OCI-LY3 (cell line): ENCODE results near the gene VIL1.

Source experiments
- EZH2phosphoT487 ChIP-seq: fragments of 200-600 bp; shearing (Covaris generic); IDR thresholded peaks from 2 replicates; pipeline ENCODE4 v1.6.1; 2018; ENCODE audit warnings: antibody characterized with exemption, mixed run types, low read depth
- TF ChIP-seq, protein P1 (sequence below): fragments of 200-600, 300-600 bp; sonication (generic); IDR thresholded peaks from 2 replicates; pipeline ENCODE4 v1.5.1; 2014; ENCODE audit warnings: antibody characterized with exemption, low read length, low read depth

DNA sequence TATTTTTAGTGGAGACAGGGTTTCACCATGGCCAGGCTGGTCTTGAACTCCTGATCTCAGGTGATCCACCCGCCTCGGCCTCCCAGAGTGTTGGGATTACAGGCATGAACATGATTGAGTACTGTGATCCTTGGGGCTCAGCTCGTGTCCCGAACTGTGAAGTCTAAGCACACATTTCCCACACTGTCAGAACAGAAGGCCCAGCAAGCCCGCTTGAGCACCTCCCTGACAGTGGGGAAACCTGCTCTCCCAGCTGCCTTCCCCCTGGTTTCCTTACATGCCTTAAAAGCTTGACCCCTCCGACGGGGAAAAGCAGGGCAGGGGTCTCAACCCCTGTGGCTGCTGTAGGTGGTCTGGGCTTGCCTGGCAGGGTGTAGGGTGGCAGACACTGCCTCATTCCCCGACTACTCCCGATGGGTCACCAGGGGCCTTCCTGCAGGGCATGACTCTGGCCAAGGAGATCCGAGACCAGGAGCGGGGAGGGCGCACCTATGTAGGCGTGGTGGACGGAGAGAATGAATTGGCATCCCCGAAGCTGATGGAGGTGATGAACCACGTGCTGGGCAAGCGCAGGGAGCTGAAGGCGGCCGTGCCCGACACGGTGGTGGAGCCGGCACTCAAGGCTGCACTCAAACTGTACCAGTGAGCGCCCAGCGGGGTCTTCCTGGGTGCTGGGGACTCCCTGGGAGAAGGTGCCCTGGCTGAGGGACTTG lies 10.1 kb downstream of the VIL1 start:
- TF ChIP-seq, protein P1, sequence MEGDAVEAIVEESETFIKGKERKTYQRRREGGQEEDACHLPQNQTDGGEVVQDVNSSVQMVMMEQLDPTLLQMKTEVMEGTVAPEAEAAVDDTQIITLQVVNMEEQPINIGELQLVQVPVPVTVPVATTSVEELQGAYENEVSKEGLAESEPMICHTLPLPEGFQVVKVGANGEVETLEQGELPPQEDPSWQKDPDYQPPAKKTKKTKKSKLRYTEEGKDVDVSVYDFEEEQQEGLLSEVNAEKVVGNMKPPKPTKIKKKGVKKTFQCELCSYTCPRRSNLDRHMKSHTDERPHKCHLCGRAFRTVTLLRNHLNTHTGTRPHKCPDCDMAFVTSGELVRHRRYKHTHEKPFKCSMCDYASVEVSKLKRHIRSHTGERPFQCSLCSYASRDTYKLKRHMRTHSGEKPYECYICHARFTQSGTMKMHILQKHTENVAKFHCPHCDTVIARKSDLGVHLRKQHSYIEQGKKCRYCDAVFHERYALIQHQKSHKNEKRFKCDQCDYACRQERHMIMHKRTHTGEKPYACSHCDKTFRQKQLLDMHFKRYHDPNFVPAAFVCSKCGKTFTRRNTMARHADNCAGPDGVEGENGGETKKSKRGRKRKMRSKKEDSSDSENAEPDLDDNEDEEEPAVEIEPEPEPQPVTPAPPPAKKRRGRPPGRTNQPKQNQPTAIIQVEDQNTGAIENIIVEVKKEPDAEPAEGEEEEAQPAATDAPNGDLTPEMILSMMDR, result no peak
- no peak for TF ChIP-seq EZH2phosphoT487
